NCI-H1436 treated with DMSO at 0.1 percent for 48 hours (cell line): ENCODE measurements around the gene PRR5L.

Experiments
- DNase-seq: peaks from one replicate; lab custom pipeline; 2025; lab: John Stamatoyannopoulos, UW

Gene PRR5L

DNA sequence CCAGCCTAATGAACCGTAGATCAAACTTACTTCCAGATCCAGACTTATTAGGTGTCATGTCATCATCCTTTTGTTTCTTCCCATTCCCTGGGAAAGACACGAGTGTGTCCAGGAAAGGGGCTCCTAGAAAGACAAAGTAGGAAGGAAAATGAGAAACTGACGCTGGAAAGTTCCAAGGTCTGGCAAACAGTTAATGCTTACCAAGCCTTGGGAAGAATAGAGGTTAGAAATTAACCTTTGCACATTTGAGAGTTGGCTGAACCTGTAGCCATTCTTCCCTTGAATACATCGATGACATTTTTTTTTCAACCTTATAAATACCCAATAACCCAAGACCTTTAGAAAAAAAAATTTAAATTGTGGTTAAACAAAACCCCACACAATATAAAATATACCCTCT lies 136.7 kb downstream of the PRR5L start:
- no peak for DNase-seq

DNA sequence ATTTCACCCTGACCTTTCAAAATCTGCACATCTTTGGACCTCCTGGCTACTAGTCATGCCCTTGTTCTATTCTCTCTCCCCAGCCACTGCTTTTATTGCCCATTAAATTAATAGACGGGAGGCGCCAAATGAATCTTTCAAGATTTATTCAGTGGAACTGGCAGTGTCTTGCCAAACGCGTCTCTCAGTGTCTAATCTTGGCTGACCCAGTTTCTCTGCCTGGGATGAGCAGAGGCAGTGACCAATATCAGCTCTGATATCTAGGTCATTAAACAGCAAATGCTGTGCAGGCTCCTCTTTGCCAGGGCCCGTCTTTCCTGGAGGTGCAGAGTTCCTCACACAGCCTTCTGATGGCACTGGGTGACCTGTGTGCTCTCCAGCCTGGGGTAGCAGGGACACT lies 140.0 kb downstream of the PRR5L start:
- no peak for DNase-seq

GRCh38 chr11:36436589-36436988 lies 140.5 kb downstream of the PRR5L start:
- no peak for DNase-seq

DNA sequence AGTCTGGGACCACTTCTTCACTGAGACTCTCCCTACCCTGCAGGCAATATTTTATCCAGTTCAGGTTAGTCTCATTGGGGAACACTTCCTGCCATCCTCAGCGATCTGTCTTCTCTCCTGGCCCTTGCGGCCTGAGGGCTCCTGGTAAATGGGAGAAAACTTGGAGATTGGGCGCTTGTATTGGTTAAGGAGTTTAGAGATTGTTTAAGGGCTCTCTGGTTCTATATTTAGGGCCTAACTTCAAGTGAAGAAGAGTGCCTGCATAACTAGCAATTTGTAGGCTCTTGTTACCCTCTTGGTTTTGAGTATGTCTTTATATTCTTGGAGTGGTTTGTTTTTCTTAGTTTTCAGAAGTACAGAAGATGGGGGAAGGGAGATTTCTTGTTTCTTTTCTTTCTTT lies 141.3 kb downstream of the PRR5L start:
- DNase-seq, result no peak

DNA sequence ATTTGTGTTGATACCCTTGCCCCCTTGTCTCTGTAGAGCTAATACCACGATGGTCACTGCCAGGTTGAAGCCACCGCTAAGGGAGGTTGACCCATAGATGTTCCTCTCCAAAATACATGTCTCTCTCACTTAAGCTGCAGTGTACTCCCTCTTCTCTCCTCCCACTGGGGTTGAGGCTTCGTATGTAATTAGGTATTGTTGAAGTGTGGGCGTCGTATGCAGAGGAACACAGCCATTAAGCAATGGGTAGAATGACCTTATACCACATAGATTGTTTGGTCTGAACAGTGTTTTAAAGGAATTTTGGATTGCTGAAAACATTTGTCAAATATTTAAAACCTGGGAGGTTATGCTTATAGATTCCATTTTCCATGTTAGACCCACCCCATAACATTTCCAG lies 142.0 kb downstream of the PRR5L start:
- no peak for DNase-seq

- no peak for DNase-seq
These were observed 145.6 kb downstream of the PRR5L start for GRCh38 chr11:36441610-36442208.

- no peak for DNase-seq
These were observed 147.6 kb downstream of the PRR5L start for GRCh38 chr11:36443661-36444060.

DNA sequence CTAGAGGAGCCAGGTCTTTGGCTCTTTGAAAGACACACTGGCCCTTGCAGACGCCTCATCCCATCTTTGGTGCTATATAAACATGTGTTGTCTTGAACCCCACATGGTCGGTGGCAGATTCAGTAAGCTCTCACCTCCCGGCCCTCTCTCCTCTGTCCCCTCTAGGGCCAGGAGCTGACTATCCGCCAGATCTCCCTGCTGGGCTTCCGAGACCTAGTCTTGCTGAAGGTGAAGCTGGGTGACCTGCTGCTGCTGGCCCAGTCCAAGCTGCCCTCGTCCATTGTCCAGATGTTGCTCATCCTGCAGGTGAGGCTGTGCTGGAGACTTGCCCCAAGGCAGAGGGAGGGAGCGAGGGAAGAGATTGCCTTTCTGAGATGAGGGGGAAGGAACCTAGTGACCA lies 150.0 kb downstream of the PRR5L start:
- DNase-seq, result no peak

GRCh38 chr11:36447514-36447913 lies 151.4 kb downstream of the PRR5L start:
- DNase-seq, result no peak

GRCh38 chr11:36447947-36448346 lies 151.9 kb downstream of the PRR5L start:
- no peak for DNase-seq

GRCh38 chr11:36449561-36450096 lies 153.5 kb downstream of the PRR5L start:
- DNase-seq, result no peak

GRCh38 chr11:36450110-36450572 lies 154.1 kb downstream of the PRR5L start:
- DNase-seq, result no peak

DNA sequence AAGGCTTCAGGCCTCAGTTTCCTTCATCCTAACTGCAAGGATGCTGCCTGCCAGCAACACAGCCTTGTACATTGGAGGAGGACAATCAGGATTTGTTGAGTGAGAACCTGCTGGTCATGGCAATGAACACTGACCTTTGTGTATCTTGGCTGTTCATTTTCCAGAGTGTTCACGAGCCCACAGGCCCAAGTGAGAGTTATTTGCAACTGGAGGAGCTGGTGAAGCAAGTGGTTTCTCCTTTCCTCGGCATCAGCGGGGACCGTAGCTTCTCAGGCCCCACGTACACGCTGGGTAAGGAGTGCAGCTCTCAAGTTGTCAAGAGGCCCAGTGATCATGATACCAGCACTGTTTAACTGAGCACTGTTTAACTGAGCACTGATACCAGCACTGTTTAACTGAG lies 155.0 kb downstream of the PRR5L start:
- no peak for DNase-seq

GRCh38 chr11:36451681-36452080 lies 155.6 kb downstream of the PRR5L start:
- DNase-seq, result no peak

- DNase-seq, result no peak
These were observed 156.3 kb downstream of the PRR5L start for GRCh38 chr11:36452236-36452940.

DNA sequence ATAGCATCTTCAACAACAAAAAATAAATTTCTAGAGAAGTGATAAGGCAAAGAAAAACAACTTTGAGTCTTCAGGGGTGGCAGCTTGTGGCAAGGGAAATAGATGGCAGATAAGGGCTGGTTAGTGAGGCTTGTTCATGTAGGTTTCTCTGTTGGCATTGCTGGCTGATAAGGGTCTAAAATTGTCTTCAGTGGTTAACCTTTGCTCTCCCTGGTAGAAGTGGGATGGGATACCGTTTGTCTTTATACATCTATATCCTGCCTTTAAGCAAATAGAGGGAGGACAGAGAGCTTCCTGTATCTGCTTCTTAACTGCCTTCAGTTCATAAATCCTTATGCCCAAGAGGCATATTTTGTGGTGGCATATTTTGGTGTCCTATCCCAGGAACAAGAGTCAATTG lies 156.9 kb downstream of the PRR5L start:
- DNase-seq, result no peak

- no peak for DNase-seq
These were observed 157.6 kb downstream of the PRR5L start for GRCh38 chr11:36453678-36454077.

- no peak for DNase-seq
These were observed 158.5 kb downstream of the PRR5L start for GRCh38 chr11:36454551-36454940.

- DNase-seq, result no peak
These were observed 159.0 kb downstream of the PRR5L start for GRCh38 chr11:36454941-36455631.

DNA sequence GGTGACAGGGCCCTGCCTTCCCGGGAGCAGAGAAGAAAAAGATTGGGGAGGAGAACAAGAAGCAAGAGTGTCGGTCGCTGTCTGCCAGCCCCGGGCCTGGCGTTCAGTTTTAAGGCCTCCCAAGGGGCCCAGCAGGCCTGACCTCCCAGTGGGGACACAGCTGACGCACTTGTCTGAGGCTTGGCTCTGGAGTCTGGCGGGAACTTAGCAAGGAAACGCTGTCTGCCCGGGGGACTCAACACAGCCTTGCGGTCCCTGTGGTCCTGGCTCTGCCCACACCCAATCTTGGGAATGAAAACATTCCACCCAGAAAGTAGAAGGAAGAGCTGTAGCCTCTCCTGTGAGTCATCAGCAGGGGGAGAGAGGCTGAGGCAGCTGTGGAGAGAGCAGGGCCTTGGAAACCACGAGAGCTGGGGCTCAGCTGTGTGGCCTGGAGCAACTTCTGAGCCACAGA lies 159.6 kb downstream of the PRR5L start:
- DNase-seq, result no peak

- DNase-seq, result no peak
These were observed 160.1 kb downstream of the PRR5L start for GRCh38 chr11:36456156-36456555.

DNA sequence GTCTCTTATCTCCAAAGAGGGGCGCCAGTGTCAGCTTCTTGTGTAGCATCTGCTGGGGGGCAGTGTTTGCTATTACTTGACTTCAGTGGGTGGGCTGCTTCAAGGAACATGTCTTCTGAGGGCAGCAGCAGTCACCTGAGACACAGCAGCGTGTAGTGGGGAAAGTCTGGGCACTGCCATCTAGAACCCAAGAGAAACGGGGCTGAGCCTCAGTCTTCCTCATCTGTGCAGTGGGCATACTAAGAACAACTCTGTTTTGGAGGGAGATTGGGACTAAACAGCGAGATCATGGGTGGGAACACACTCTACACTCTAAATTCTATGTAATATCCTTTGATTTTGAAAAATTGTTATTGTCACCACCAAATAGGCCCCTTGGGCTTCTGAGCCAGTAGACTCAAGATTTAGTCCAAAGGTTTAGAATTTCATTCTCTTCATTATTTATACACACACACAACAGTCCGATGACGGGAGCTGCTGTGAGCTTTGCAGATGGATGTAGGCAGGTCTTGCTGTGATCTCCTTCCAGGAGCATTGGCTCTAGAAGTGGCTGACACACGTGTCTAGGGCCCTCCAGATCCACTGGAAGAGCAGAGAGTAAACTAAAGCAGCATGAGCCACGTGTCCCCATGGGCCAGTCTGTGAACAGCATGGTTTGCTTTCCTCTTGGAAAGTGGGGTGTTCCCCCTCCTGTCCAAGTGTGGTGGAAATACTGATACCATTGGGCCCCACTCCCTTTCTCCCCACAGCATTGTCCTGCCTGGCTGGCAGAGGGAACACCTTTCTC lies 162.2 kb downstream of the PRR5L start:
- DNase-seq, result no peak
